ENCODE data around the gene KIAA1671.

The KIAA1671 gene

DNA sequence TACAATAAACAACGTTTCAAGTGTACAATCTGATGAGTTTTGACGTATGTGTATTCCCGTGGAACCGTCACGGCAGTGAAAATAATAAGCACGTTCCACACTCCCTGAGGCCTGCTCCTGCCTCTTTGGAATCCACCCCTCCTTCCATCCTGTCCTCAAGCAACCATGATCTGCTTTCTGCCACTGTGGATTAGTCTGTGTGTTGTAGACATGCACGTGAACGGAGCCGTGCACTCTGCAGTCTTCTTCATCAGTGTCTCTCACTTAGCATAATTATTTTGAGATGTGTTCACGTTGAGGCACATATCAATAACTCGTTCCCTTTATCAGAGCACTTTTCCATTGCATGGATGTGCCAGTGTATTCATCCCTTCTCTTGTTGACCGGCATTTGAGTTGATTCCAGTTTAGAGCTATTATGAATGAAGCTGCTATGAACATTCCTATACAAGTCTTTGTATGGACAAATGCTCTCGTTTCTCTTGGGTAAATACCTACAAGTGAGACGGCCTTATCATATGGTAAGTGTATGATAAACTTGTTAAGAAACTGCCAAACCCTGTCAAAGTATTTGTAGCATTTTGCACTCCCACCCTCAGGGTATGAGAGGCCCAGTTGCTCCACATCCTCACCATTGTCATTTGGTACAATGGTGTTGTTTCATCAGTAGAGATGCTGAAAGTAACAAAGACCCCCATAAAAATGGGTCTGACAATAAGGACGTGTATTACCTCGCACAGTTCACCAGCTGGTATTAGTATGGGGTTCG is 144.3 kb downstream of the KIAA1671 start:
- peak; percentile 57 for DNase-seq

DNA sequence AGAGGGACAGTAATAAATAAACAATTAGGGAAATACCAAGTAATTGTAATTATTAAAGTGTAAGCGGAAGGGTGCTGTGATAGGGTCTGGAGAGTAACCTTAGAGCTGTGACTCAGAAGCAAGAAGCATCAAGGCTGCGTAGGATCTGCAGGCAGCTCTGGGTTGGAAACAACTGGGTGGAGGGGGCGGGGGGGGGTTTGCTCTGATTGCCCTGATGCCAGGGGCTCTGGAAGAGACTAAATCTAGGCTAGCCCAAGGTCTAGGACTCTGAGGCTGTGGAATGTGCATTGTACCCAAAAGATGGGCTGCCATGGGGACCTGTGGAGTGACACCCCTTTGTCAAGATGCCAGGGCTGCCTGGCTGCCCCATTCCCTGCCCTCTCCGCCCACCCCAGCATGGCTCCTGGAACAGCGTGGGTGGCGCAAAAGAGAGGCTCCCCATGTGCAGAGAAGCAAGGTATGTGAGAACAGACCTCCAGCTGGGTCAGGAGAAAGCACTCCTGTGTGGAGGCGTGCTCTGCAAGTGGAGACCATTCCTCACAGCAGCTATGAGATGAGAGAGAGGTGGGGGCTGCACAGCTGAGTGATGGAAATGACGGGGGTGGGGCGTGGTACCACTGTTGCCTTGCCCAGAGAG is 146.0 kb downstream of the KIAA1671 start:
- DNase-seq = no peak

DNA sequence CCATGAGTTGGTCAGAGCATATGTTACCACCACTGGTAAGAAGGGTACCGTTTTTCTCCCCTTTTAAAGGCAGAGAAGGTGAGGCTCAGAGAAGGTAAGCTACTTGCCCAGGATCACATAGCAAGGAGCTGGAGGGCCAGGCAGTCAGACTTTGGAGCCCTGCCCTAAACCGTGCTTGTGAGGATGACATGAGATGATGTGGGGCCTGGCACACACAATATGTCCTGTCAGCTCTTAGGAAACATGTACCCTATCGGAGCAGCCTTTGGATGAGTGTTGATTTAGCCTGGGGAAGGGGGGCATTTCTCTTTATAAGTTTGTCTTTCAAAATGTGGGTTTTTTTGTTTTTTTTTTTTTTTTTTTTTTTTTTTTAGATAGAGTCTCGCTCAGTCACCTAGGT is 146.7 kb downstream of the KIAA1671 start:
- no peak for DNase-seq

DNA sequence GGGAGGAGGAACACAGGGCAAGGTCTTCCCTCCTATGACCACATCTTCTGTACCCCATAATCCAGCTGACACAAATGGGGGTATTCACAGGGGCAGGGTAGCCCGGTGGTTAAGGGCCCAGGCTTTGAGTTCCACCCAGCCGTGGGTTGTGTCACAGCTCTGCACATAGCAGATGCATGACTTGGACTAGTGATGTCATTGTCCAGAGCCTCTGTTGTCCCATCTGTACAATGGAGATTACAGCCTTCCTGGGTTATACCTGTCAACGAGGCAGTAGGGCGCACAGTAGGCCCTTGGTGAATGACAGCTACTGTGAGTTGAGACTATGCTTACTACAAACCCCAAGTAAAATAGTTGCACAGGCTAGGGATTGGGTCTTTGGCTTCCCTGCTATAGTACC is 147.9 kb downstream of the KIAA1671 start:
- DNase-seq = no peak

DNA sequence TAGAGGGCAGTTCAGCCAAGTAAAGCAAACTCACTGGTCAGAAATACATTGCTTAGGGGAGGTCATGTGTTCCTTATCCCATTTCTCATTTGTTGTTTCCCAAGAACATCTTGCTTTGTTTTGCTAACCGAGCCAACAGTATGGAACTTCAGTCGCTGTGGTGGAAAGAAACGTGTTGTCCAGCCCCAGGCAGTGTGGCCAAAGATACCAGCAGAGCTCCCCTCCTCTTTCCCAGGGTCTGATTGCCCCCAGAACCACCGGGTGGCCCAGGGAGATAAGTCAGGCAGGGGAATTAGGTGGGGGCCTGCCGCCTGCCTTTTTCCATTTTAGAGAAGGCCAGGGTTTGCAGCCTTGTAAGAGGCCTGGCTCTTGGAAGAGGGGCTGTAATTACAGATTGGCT is 148.4 kb downstream of the KIAA1671 start:
- DNase-seq = no peak

DNA sequence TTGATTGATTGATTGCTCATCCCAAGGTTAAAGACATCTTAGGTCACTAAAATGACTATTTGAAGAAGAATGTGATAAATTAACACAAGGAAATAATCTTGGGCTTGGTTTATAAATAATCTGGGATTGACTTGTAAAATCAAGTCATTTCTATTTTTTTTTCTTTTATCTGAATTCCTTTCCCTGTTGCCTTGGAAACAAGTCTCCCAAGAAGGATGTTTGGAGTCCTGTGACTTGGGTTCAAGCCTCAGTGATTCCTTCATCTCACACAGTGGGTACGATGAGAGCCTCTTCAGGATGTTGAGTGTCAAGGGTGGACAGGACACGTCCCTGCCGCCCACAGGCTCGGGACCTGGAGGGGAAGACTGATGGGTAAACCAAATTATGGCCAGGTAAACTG is 149.0 kb downstream of the KIAA1671 start:
- DNase-seq = no peak

DNA sequence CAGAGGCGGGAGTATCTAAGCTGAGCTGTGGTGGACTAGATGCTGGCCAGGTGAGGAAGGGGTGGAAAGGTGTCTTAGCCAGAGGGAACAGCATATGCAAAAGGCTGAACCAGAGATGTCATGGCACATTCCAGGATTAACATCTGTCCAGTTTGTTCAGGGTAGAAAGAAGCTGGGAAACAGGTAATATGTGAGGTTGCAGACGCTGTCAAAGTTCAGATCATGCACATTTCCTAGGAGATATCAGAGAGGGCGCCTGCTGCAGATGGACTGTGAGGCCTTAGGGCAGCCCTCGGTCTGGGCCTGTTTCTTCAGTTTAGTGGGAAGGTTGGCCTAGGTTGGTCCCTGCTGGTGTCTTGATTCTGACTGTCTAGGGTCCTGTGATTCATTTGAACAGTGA is 149.5 kb downstream of the KIAA1671 start:
- no peak for DNase-seq

DNA sequence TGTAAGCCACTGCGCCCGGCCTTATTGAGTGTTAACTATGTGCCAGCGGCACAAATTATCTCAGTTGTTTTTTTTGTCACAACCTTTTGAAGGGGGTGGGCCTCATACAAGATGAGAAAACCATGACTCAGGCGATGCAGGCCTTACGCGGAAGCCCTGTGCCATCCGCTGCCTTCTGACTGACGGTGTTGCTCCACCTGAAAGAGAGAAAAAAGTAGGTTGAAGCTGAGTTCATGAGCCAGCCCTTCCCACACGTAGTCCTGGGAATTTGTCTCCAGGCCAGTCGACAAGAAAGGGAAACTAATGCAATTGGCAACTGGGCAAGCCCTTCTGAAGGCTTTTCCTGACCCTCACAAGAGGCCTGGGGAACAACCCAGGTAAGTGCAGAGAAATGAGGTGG is 150.2 kb downstream of the KIAA1671 start:
- DNase-seq = no peak

DNA sequence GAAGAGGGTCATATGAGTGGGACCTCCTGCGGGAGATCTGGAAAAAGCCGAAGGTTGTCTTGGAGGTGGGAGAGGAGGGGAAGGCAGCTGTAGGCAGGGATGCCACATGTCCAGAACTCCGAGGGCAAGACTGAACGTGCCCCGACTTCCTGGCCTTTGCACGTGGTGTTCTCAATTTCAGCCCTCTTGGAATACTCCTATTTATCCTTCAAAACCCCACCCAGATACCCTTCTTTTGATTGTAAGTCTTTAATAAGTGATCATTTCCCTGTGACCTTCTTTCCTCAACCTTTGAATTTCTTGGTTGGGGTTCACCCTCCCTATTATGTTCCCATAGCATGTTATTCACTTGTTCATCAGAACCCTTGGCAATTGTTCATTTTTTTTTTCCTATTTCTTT is 151.9 kb downstream of the KIAA1671 start:
- DNase-seq = no peak

DNA sequence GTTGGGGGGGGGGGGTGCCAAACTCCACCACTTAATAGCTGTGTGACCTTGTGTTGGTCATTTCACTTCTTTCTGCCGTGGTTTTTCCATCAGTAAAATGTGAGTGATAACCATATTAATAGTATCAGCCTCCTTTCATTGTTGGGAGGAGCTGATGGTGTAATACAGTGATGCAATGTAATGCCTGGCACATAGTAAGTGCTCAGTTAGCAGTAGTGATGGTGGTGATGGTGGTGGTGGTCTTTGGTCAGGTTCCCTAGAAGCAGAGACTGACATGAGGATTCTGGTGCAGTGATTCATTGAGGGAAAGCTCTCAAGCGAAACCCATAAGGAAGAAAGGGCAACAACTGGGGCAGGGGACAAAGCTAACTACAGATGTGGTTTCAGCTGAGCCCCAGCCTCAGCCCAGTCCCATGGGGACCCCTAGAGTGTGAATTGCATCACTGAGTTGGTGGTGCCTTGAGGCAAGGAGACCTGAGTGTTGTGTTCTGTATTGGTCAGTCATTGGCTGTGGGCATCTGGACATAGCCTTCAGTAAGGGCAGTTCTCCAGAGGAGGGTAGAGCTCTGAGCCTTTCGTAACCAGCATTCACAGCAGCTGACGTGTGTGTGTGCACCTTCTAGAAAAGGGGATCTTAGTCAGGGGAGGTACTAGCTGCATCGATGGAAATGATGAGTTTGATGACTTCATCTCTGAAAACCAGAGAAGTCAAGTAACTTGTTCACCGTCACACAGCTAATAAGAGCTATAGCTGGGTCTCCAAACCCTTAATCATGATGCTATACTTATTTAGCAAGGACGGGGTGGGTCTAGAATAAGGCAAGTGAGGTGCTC is 153.5 kb downstream of the KIAA1671 start:
- no peak for DNase-seq

DNA sequence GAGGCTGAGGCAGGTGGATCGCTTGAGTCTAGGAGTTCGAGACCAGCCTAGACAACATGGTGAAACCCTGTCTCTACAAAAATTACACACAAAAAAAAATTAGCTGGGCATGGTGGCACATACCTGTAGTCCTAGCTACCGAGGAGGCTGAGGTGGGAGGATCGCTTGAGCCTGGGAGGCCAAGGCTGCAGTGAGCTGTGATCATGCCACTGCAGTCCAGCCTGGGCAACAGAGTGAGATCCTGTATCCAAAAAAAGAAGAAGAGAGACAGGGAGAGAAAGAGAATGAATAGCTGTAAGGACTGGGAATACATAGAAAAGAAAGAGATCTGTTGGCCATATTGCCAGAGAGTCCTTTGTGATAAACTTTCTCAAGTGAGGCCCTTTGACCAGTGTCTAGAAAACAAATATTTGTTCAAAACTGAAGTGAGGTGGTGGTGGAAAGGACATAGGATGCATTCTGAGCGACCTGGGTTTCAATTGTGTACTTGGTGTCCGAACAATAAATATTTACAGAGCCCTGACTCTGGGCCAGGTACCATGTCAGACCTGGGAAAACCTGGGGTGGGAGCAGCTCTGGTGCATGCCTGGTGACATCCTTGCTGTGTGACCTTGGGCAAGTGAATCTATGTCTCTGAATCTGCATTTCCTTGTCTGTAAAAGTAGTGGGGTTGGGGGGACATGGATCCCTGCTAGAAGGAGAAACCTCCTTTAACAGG is 157.5 kb downstream of the KIAA1671 start:
- DNase-seq = no peak

DNA sequence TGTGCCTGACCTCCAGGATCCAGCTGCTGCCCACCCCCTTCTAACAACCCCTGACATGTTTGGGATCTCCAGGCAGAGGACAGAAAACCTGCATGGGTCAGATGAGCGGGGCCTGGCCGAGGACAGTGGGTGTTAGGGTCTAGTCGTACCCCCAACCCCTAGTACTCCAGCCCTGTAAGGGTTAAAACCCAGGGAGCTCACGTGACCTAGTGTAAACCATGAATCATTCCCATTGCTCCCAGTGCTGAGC is 158.0 kb downstream of the KIAA1671 start:
- no peak for DNase-seq

DNA sequence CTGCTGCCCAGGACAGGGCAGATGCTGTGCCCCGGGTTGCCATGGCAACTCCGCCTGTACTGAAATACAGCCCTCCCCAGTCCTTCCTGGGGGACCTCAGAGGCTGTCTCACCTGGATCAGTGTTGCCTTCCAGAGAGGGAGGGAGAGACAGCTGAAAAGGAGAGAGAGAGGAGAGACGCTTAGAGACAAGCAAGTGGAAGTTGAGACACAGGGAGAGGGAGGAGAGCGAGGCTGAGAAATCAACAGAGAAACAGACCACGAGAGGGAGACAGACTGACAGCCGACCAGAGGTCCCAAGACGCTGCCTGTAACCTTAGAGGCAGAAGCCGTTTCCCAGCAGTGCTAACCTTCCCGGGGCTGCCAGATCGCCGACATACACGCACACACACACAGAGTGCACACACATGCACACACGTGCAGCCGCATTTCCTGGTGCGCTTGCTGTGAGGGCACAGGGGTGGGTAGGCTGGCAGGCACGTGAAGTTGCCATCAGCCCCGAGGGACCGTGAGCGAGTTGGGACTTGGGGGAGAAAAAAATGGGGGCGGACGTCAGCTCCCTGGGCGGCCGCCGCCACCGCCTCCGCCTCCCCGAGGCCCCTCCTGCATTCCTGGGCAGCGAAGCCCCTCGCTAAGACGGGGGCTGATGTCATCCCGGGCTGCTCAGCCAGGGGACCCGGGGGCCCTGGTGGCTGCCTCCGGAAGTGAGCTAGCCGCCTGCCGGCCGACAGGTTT is 158.5 kb downstream of the KIAA1671 start:
- peak; percentile 95 for DNase-seq

DNA sequence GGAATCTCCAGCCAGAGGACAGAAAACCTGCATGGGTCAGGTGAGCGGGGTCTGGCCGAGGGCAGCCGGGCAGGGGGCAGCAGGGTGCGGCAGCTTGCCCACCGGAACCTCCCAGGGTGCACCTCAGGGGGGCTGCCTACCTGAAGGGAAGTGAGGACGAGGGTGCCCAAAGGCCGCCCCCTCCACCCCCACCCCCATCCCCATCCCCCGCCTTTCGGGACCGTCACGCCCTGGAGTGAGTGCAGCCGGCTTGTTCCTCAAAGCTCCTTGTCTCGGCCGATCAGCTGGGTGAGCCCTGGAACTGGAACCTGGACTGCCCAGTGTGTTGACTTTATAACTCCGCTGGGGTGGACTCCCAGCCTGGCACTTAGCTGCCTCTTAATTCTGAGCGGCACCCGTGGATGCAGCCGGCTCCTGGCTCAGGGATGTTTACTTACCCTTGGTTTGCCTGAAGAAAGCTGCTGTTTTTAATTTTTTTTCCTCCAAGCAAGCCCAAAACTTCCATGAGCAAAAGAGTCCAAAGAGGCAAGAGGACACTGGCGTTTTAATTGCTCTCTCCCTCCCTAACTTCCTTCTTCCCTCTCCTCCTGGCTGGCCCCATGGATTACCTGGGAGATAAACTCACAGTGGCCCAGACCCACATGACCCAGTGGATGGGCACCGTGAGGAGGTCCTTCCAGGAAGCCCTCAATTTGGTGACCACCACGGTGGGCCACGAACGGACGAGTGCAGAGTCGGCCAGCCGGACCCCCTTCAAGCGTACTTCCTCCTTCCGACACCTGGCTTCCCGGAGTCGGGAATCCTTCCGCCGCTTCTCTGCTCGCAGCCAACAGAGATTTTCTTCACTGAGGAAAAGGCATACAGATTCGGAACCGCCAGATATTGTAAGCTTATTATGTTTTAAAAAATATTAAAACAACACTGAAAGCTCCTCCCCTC is 159.3 kb downstream of the KIAA1671 start:
- DNase-seq = peak; percentile 56

DNA sequence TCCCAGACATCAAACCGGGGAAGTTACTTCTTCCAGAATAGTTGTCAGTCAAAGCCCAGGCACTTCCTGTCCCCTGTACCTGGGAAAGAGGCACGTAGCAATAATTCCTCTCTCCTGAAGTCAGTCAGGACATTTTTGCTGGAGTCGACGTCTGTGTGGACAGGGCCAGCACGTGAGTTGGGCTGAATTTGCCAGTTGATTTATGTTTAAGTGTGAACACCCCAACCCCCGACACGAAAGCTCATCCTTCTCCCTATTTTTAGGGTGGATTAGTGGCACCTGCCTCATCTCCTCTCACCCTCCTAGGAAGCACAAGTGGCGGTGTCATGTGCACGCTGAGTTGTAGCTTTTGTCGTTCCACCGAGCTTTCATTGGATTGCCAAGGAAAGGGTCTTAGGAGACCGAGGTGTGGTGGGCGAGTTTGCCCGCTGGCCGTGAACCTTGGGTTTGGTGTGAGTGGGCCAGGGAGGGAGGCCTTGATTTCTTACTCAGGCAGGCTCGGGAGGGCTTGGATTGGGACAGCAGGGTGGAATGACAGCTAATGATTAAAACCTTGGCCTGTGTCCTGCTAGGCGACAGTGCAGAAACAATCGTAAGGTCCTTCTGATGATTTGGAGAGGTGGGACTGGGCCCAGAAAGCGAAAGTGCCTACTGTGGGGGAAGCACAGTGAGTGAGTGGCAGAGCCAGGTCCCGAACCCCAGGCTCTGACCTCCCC is 160.2 kb downstream of the KIAA1671 start:
- DNase-seq = peak; percentile 19

DNA sequence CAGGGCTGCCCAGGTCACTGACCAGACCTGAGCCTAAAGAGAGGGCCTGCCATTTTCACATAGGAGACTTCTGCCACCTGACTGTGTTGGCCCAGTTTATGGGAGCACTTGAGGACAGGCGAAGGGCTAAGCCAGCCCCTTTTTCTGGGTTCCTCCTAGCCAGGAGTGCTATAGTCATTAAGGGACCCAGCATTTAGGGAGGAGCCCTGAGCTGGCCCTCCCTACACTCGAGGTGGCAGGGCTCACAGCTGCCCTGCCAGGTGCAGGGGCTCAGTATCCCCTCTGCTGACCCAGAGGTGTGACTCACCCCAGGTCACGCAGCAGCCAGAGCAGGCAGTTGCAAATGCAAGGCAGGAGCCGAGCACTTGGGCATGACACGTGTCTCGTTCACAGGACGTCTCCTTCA is 160.8 kb downstream of the KIAA1671 start:
- DNase-seq = no peak

DNA sequence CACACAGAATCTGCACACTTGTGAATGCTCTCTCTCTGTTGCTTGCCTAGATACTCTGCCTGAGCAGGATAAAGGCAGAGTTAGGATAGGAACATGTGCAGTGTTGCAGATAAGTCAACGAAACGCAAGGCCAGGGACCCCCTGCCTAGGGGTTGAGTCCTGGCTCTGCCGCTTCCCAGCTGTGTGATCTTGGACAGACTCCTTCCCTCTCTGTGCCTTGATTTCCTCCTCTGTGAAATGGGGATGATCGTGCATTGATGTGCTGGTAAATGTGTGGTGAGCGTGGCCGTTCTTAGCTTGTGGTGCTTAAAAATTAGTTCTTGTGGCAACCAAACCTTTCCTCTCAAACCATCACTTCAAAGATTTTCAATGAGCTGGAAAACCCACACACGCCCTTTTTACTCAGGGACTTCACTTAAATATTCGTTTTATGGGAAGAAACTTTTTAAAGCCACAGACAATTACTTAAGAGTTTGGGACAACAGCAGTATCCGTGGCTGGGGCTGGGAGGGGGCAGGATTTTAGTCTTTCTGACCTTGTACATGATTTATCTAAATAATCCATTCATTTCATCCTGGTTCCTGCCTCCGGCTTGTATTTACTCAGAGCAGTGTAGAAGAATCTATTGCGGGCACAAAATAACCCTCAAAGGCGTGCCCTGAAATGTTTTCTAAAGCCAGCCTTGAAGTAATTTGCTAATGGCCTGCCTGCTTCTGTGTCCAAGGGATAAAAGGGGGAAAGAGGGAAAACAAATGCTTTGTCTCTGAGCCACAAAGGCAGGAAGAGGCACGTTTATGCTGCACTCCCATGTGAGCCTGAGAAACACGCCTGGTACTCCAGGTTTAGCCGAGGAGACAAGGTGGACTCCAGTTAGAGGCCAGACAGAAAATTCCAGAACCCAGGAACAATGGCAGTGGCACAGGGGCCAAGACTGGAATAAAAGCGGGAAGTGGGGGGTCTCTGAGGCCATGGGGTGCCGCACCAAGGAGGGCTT is 162.2 kb downstream of the KIAA1671 start:
- peak; percentile 21 for DNase-seq

DNA sequence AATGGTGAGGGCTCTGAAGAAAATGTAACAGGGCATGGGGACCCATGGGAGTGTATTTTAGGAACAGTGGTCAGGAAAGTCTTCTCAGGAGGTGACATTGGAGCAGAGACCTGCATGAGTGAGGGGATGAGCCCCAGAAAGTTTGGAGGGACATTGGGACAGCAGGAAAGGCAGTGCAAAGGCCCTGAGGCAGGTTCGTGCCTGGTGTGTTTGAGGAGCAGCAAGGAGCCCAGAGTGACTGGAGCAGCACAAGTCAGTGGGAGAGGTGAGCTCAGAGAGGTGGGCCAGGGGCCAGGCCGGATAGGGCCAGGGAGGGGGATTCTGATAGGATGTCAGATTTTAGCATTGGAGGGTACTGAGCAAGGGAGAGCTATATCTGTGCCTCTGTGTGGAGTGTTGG is 167.1 kb downstream of the KIAA1671 start:
- no peak for DNase-seq

DNA sequence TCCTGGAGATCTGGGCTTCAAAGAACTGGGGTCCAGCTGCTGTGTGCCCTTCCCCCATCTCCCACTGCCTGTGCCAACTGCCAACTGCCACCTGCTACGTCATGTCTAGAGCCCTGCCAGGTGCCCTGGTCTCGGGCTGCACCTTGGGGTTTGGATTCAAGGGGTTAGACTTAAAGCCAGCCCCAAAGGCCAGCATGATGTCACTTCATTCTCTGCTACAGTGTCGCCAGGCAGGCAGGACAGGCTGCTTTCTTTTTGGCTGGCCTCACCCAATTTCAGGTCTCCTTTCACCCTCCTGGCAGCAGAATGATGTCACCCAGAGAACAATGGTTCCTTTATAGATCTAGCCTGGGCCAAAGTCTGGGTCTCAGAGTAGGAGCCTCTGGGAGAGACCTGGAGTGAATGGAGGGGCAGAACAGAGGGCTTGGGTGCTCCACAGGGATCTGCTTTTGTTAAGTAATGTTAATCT is 167.6 kb downstream of the KIAA1671 start:
- DNase-seq = peak; percentile 58

Data from eye (tissue), 1 donor.